HG03460 (cell line): ENCODE data around the gene LRRK1.
"Not testable (repeated sequence)": the region's sequence is repeated elsewhere in the genome, so short reads cannot be mapped to it uniquely, and the experiment has no call there.

ENCODE experiments used
- ATAC-seq: cut with Tn5 transposase; IDR thresholded peaks from one replicate; pipeline ENCODE4 v1.9.1; 2021; ENCODE audit not compliant: unreplicated experiment

LRRK1 gene

DNA sequence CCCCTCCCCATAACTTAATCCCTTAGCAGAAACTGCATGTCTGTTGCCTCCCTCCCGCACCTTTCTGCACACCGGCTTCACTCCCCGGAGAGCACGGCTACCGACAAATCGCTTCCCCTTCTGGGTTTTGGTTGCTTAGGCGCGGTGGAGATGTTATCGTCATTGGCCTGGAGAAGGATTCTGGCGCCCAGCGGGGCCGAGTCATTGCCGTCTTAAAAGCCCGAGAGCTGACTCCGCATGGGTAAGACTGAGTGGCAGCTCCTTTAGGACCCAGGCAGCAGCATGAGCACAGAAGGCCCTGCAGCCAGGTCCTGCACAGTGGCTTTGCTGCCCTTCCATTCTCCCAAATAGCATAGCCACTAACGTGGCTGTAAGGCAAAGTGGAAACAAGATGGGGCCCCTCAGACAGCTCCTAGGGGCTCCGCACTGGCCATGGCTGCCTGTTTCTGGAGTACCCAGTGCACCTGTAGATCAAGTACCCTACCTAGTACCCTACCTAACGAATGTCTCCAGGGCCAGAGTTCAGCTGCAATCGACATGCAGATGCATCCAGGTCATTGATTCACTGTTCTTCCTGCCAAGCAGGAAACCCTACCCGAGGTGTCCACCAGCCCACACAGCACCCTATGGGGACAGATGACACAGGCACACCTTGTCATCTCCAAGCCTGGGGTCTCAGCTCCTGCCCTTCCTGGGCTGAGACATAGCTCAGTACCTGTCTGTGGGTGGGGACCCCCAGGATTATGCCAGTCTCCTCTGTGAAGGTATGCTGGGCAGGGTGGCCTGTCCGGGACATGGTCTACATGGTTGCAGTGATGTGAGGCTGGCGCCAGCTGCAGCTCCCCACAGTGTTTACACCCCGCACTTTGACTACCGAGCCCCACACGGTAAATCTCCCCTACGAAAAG is 147.6 kb downstream of the LRRK1 start:
- ATAC-seq = no peak

- ATAC-seq = no peak
Measured at GRCh38 chr15:101067660-101068522, 148.7 kb downstream of the LRRK1 start.

- ATAC-seq = no peak
Measured at GRCh38 chr15:101068523-101068960, 149.4 kb downstream of the LRRK1 start.

DNA sequence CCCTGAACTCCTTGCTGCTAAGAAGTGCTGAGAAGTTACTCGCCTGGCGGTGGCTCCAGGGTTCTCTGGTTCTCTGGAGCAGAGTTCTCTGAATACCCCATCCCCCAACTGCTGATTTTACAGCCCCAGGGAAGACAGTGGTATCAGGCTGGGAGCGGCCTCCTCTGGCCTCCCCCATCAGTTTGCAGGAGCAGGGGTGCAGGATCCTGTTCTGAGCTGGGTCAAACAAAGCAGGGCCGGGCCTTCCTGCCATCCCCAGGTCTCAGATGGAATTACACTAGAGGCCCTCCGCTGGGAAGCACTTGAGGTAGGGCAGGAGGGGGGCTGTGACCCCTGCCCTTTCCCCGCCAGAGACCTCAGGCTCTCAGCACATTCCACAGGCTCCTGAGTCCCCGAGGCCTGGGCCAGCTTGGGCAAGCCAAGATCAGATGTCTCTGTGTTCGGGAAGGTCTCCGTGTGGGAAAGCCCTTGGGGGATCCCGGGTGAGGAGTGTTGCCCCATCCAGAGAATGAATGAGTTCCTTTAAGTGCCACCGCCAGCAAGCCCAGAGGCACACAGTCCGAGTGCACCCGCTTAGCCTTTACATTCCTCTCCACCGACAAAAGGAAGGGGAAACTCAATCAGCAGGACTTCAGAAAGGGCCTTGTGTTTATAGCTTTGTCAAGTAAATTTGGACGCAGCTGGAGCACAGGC is 149.9 kb downstream of the LRRK1 start:
- ATAC-seq = no peak

- ATAC-seq = no peak
Measured at GRCh38 chr15:101069654-101069973, 150.5 kb downstream of the LRRK1 start.

DNA sequence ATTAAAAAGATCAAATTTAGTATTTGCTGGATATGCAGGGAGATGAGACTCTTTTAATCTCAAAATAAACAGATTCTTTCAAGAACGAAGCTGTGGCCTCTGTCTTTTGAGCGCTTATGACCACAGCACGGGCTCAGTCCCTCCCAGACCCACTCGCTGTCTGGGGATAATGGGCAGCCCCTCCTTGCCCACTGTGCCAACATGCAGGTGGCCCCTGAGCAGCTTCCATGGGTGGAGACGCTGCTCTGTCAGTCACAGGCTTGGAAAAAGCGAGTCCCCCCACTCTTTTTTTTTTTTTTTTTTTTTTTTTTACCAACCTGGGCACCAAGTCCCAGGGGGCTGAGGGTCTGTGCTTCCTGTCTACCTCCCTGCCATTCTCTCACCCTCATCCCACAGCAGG is 150.9 kb downstream of the LRRK1 start:
- no peak for ATAC-seq

- no peak for ATAC-seq
Measured at GRCh38 chr15:101070502-101071273, 151.5 kb downstream of the LRRK1 start.

GRCh38 chr15:101071651-101072050 is 152.5 kb downstream of the LRRK1 start:
- ATAC-seq = no peak

- not testable (repeated sequence) for ATAC-seq
Measured at GRCh38 chr15:101072235-101072634, 153.1 kb downstream of the LRRK1 start.

DNA sequence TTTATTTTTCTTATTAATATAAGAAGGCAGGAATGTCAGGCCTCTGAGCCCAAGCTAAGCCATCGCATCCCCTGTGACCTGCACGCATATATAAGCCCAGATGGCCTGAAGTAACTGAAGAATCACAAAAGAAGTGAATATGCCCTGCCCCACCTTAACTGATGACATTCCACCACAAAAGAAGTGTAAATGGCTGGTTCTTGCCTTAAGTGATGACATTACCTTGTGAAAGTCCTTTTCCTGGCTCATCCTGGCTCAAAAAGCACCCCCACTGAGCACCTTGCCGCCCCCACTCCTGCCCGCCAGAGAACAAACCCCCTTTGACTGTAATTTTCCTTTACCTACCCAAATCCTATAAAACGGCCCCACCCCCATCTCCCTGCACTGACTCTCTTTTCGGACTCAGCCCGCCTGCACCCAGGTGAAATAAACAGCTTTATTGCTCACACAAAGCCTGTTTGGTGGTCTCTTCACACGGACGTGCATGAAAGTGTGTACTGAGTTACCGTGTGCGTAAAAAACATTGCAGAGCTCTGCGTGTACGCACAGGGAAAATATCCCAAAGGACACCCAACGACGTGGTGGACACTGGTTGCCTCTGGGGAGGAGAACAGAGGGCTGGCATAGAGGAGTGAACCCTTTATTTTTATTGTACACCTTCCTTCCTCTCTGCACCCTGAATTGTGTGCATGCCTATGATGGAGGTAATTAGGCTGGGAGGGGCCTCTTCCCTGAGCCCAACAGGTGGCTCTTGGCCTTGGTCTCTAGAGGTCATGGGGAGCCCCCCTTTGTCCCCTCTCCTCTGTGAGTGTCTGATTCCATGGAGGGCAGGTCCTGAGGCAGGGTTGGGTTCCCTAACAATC is 158.9 kb downstream of the LRRK1 start:
- not testable (repeated sequence) for ATAC-seq

DNA sequence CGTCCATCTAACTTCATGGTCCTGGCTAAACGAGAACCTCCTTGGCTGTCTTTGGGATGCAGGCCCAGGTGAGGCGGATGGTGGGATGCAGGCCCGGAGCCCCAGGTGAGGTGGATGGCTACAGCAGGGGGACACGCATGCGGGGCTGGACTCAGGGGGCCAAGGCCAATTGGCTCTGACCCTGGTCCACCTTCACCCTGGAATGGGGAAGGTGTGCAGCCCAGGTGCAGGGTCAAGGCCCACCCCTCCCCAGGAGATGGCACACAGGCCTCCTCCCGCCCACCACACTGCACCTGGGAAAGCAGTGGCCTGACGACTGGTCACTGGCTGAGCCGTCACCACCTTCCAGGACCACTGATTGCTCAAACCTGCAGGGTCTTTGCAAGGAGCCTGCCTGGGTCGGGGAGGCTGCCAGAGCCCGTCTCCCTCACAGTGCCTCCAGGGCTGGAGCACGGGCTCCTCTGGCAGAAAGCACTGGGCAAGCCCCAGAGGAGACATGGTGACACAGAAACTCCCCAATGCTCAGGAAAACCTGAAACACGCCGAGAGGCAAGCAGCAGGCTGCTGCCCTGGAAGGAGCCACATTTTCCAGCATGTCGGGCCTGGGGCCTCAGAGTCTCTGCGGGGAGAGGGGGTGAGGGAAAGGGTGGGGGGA is 159.6 kb downstream of the LRRK1 start:
- no peak for ATAC-seq

DNA sequence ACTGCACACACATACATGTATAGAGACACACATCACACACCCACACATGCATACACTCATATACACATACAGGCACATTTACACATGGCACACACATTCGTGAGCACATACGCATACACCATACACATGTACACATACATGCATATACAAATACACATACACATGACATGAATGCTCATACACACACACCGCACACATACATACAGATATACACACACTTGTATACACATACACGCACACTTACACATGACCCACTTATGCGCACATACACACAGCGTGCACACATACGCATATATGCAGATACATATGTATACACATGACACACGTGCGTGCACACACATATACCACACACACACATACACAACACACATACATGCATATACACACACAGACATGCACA is 162.7 kb downstream of the LRRK1 start:
- ATAC-seq = no peak

DNA sequence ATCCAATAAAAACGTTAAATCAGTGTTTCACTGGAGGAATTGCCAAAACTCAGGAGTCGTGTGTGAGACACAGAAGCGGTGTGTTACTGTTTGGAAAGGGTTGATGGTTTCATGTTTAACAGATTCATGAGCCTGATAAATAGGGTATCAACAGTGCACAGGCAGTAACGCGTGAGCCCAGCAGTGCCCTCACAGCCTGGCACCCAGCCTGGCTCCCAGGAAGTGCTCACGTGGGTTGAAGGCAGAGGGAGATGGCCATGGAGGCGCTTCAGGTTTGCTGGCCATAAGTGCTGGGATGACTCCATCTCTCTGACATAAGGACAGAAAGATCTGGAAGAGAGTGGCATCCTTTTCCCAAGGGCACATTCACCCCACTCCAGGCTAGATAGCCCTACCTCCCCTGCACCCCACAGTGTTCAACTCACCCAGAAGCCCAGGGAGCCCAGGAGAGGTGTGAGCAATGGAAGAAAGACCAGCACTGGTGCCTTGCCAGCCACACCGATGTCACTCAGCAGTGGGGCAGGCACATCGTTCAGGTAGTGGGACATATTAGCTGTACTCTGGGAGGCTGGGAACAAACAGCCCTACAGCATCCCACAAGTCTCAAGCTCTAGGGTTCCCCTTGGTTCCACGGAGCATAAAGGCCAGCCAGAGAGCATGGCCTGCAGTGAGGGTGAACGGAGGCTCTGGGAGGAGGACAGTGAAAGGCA is 164.3 kb downstream of the LRRK1 start:
- no peak for ATAC-seq

GRCh38 chr15:101084801-101085200 is 165.6 kb downstream of the LRRK1 start:
- ATAC-seq = no peak

- ATAC-seq = no peak
Measured at GRCh38 chr15:101085311-101085700, 166.1 kb downstream of the LRRK1 start.

GRCh38 chr15:101086394-101087171 is 167.4 kb downstream of the LRRK1 start:
- no peak for ATAC-seq

- ATAC-seq = no peak
Measured at GRCh38 chr15:101087172-101087769, 168.1 kb downstream of the LRRK1 start.
